WTC11 (cell line): Measurements from ENCODE around the gene GCSAML.

ENCODE experiments used
- SP1 ChIP-seq: sonication (generic); formaldehyde crosslinking; conservative IDR thresholded peaks from 2 replicates; pipeline ENCODE4 v1.8.1; 2022; ENCODE audit warnings: missing genetic modification reagents
- TEAD4 ChIP-seq: sonication (generic); formaldehyde crosslinking; IDR thresholded peaks from 2 replicates; pipeline ENCODE4 v1.8.0; 2022; ENCODE audit warnings: mild to moderate bottlenecking, missing genetic modification reagents

- TF ChIP-seq TEAD4 (CRISPR knock-in tag) (no peak), SP1 (CRISPR knock-in tag) (no peak)
These were observed 3.3 kb downstream of the GCSAML start for GRCh38 chr1:247552231-247552630.
